Suppressor macrophage treated with lipopolysaccharide for 1 hour (primary cell): ENCODE measurements around the gene MUL1.

Source experiments
- DNase-seq, 3 donors: peaks; one replicate each; pipeline ENCODE4 v3.0.0-alpha.2; 2020 to 2022

MUL1 gene

DNA sequence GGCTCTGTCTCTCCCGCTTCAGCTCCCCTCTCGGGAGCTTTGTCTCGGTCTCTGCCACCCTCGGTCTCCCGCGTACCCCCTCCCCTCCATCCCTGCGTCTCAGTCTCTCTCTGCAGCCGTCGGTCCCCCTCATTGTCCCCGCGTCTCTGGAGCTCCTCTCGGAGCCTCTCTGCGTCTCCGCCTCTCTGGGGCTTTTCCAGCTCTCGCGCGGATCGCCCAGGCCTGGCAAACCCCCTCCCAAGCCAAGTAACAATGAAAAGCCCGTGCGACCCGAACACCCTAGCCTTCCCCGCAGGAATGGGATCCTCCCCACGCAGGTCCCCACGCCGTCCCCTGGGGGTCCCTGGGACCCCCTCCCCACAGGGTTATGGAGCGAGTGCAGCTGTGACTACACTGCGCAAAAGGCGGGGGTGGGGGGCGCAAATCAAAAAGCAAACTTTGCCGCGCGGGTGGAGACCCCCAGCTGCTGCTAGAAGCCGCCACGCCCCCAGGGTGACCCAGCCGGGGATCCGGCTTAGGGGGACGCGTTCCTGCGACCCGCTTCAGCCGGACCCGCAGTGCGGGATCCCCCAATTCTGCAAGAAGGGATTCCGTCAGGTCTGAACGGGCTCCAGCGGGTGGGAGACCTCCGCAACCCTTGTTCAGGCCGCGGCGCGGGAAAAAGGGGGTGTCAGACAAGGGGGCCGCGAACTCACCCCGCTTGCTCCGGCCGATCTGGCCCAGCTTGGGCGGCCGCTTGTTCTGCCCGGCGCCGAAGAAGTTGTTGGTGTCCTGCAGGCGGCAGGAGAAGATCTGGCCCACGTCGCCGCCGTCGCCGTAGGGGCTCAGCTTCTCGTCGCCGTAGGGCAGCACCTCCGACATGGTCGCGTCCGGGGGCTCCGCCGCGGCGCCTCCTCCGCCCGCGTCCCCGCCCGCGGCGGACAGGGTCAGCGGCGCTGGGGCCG, 23.2 kb downstream of the MUL1 start:
- no peak for DNase-seq

DNA sequence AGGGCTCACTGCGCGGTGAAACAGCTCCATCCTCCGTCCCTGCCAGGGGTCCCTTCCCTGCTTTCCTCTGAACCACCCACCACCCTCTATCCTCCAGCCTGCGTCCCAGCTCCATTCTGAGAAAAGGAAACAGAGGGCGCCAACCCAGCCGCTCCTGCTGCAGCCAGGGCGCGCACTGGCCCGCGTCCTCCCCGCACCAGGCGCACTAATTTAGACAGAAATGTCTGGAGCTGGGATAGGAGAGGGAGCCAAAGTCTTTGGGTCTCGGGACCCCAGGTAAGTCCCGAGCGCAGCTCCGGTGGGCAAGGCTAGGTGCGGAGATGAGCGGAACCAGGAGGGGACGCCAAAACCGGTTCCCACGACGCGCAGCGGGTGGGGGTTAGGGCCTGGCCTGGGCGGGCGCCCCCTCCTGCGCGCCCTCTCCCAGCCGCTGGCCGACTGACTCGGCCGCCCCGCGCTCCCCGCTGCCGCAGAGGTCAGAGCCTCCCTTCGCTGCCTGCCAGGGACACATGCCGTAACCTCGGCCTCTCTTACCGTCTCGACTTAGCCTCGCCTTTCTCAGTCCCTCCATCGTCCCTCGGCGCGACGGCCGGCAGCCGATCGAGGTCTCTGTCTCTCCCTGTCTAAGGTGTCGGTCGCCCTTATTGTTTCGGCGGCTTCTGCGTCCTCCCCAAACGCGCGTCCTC, 24.0 kb downstream of the MUL1 start:
- DNase-seq: no peak

DNA sequence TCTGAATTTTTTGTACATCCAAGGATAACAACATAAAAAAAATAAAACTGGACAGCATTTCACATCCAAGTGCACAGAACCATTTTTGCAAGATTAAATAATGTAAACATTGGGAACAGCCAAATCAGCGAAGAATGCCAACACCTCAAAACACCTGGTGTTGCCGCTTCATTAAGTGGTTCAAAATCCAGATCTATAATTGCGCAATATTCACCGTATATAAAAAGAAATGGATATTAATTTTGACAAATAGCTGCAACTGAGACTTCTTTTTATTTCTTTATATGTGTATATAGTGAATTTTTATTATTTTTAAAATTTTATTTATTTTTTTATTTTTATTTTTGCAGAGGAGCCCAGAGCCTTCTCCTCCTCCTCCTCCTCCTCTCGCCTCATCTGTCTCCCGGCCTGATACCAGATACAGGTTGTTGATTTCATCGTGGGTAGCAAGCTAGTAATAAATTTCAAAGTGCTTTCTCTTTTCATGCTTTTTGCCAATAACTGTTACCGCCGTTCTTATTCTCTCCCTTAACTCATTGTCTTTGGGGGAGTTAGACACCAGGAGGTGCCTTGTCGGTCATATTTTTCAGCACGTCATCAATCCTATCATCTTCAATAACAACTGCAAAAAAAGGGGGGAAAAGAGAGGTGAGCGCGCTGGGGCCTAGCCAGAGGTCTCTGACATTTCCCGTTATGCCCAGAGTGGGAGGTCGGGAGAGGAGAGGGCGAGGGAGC, 24.7 kb downstream of the MUL1 start:
- DNase-seq: no peak

DNA sequence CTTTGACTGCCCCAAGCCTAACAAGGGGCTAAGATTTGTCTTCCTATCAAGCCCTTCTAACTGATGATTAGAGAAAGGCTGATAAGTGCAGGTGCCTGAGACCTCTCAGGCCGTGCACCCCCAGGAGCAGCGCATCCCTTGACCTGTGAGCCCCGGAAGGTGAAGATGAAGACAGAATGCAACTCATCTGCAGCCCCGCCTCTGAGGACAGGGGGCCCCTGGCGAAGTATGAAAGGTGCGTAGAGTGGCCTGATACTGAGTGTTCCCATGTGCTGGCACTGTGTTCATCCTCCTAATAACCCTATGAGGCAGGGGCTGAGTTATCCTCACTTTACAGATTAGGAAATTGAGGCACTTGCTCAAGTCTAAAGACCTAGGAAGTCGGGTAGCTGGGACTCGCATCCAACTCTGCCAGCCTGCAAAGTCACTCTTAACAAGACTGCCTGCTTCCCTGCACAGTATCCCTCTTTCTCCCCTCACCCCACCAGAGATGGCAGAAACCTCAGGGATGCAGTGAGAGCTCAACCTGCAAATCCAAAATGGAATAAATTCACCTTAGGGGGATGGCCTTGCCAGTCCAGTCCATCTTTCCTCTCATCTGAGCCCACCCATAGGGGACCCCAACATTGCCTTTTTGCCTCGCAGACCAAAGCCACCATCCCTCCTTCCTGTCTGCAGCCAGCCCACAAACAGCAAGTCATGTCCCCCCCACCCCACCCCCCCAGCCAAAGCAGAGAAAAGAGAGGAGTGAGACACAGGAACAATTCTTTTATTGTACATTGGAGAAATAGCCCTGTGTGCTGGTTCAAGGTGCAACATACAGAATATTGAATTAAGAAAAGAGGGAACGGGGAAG, 26.1 kb downstream of the MUL1 start:
- DNase-seq: no peak

DNA sequence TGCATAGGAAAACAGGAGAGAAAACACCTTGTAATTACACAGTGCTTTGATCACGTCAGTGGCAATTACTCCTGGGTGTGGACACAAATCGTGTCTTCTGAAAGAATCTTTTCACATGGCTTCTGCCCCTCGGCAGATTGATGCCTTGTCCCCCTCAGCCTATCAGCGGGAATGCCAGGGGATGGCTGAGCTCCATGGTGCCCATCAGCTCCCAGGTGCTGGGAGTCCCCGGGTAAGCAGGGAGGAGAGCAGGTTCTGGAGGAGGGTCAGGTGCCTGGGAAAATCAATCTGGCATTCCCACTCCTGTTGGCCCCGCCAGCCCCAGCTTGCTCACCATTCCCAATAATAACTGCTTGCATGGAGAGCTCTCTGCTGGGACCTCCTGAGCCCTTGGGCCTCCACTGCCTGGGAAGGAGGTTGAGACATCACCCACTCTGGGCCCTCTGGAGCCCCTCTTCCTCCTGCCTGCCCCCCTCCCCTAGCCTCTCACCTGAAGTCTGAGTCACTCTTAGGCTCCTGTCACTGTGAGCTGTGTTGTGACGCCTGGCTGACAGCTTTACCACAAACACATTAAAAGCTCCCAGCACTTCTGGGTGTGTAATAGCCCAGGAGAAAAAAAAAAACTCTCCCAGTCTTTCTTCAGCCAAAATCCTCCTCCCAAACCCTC, 26.9 kb downstream of the MUL1 start:
- DNase-seq: no peak

DNA sequence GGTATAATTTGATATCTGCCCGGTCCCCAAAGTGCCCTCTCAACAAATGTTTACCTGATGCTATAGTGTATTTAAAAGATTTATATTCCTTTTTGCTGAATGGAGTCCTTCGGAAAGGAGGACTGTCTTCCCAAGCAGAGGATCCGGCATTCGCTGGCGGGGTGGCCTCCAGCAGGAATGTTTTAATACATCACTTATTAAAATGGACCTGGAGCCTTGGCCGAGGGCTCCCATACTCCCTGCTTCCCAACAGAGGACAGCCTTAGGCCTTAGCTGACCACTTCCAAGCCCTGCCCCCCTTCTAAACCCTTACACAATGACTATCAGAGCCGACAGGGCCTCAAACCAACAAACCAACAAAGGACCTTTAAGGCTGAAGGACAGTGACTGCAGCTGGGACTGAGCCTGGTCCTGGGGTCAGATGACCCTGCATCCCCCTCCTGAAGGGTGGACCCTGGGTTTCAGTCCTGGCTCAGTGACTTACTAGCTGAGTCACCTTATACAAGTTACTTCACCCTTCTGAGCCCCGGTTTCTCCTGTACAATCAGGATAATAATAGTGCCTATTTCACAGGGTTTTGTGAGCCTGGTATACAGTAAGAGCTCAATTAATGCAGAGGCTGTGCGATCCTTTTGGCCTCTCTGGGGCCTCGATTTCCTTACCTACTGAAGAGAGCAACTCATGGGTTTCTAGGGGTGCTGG, 27.6 kb downstream of the MUL1 start:
- DNase-seq: no peak

DNA sequence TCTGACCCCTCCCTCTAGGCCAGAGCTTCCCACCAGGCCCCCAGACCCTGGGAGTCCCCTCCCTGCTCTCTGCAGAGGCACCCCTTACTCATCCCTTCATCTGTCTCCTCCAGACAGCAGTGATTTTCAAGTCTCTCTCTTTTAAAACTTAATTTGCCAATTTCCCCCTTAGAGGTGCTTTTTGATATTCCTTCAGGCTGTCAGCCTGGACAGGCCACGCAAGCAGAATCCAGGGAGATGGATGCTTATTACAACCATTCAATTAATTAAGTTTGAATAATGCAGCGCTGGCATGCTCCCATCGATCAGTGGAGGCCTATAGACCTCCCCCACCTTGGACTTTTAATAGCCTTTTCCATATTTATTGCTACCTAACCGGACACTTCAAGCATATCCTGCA, 28.1 kb downstream of the MUL1 start:
- no peak for DNase-seq

DNA sequence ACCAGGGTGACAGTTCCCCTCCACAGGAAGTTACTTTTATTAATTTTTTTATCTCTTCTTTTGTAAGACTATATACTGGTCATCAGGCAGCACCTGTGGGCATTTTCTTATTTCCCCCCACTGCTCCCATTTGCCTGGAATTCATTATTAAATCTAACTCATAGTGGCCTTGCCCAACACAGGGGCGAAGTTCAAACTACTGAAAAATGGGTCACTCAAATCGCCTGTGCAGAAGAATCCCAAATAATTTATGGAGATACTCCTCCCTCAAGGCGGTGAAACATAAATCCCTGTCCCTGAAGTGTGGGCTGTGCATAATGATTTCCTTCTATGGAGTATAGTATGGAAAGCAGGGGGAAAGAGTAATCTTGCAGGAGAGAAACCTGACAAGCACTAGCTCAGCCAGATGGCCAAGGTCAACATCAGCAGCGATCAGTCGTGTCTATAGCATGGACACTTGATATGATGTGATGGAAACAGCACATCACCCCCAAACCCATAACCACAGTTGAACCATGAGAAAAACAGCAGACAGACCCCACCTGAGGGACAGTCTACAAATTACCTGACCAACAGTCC, 29.8 kb downstream of the MUL1 start:
- no peak for DNase-seq

DNA sequence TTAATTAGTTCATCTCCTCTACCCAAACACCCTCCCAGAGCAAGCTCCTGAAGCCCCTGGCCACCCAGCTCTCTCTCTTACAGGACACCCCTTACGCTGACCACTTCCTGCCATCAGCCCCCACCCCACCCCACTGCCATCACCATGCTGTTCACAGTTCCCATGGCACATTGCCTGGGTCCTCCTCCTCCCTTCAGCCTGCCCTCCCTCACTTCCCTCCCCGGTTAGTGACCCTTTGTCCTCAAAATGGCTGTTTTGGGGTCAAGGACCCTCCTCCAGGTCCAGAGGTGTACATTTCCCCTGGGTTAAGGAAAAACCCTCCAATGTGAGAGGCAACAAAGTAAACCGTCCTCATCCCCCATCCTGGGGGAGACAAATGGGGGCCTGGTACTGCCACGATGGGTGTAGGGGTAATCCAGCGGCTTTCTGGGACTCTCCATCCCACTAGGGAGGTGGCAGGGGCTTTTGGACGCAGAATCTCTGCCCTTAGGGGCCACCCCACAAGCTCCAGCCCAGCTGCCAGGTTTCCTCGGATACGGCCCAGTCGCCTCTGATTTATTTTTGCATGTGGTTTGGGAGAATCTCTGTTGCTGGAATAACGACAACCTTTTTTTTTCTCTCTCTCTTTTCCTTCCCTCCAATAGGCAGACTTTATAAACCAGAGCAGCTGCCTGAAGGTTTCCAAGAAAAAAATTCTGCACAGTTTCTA, 30.4 kb downstream of the MUL1 start:
- no peak for DNase-seq

DNA sequence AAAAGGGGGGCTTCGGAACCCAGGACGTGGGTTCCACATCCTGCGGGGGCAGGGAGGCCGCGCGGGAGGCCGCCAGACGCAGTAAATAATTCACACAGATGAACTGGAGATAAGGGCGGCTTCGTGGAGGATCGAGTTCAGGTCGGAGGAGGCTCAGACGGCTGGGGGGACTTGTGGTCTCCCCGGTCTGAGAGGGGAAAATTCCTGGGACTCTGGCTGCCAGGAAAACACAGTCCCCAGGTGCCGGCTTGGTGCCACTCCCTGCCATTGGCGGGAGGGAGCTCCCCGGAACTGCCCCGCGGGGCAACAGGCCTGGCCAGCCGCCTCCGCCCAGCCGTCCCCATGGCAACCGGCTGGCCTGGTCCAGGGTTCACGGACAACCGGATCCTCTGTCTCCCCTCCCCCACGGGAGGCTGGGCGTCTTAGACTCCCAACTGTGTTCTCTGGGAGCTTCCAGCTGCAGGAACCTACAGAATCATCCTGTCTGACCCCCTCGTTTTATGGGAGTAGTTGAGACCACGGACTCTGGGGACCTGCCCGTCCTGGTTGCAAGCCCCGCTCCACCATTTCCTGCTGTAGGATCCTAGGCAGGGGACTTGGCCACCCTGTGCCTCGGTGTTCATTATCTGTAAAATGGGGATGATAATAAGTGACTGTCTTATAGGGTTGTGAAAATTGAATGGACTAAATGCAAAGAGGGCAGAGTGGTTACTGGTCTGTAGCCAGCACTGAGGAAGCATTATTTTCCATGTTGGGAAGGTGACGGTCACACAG, 31.5 kb downstream of the MUL1 start:
- DNase-seq: no peak

DNA sequence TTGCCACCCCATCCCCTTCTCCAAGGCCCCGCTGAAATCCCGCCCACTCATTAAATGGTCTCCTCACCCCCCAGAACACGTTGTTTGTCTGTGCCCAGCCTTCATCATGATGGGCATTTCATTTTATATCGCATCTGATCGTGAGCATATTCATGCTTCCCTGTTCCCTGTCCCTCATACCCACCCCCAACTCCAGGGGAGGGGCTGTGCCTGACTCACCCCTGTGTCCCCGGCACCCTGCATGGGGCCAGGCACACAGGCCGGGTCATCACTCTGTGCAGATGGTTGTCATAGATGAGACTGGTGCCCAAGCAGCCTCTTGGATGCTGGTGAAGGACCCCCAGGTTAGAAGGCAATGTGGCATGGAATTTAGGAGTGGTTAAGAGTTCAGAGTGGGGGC, 33.0 kb downstream of the MUL1 start:
- DNase-seq: no peak

DNA sequence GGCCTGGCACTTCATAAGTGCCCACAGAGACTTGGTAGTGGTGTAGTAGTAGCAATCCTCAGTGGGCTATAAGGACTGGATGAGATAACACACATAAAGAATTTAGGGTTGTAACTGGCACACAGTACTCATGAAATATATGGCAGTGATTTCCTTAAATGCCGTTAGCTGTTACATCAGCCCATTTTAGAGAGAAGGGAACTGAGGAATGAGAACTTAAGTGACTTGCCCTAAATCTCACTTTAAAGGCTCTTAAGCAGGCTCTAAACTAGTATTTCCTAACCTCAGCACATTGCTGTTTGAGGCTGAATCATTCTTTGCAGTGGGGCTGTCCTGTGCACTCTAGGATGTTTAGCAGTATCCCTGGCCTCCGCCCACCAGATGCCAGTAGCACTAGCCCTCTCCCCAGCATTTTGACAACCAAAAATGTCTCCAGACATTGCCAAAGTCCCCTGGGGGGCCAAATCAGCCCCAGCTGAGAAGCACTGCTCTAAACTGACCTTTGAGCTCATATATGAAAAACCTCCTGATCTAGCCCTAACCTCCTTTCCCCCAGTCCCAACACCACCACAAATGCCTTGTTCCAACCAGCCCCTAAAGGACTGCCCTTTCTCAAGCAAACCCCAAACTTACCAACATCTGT, 33.5 kb downstream of the MUL1 start:
- DNase-seq: no peak

DNA sequence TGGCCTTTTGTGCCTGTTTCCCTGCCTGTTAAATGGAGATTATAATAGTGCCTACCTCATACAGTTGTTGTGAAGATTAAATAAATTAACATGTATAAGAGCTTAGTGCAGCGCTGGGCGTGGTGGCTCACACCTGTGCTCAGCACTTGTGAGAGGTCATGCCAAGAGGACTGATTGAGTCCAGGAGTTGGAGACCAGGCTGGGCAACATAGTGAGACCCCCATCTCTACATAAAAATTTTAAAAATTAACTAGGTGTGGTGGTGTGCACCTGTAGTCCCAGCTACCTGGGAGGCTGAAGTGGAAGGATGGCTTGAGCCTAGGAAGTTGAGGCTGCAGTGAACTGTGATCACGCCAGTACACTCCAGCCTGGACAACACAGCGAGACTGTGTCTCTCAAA, 34.1 kb downstream of the MUL1 start:
- no peak for DNase-seq

DNA sequence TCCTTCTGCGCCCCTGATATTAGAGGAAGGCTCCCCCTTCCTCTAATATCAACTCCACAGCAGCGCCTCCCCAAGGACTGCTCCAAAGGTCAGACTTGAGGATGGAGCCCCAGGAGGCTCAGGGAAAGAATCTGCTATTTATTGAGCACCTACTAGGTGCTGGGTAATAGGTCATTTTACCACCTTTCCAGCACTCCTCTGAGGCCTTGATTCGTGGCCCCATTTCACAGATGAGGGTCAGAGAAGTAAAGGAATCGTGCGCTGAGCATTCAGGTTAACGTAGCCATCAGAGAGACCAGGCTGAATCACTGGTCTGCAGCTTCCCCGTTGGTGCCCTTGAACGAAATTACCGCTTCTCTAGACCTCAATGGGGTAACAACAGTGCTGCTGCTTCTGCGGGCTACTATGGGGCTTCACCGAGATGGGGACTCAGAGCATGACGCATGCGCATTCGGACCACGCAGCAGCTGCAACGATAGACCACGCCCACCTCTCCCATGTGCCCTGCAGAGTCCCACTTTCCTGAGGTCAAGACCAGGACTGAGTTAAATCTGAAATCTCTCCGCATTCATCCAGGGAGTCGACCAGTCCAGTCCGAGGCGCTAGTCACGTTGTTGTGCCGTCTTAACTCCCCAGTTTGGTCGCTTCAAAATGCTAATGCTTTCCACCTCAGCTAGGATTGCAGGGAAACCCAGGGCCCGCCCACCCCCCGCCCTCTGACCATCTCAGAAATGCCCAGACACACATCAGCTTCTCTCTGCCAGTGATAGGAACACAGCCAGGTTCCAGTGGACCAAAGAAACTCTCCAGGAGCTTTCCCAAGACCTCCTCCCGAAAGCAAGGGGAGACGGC, 34.9 kb downstream of the MUL1 start:
- DNase-seq: peak; percentile 59 to 72 (median 59)

DNA sequence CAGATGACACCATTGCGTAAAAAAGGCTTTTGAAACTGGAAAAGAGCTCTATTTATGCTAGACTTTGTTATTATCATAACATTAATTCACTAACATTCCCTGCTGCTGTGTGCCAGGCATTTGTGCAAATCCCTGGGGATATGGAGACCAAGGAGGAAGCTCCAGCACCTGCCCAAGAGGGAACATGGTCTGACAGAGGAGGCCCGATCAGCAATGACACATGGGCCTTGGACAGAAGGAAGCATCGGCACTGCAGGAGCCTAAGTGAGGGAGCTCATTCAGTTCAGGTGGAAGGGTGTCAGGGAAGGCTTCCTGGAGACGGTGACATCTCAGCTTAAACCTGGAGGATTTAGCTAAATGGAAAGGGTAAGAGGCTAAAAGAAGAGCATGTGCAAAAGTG, 35.8 kb downstream of the MUL1 start:
- no peak for DNase-seq

DNA sequence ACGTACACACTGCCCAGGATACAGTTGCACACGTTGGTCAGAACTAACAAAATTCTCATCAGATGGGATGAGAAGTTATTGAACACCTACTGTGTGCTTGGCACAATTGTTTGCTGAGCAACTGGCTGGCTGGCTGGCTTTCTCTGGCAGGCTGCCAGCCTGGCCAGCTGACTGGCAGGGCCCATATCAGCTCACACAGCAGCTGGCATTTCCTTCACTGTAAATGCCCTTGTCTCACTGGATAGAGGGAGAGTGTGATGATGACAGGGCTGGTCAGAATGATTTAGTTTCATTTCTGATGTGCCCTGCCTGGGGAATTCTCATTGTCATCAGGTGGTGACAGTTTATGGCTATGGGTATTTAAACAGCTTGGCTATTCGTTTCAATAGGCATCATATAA, 37.8 kb downstream of the MUL1 start:
- DNase-seq: peak in 2 of 3 donors; percentile 34 to 36

DNA sequence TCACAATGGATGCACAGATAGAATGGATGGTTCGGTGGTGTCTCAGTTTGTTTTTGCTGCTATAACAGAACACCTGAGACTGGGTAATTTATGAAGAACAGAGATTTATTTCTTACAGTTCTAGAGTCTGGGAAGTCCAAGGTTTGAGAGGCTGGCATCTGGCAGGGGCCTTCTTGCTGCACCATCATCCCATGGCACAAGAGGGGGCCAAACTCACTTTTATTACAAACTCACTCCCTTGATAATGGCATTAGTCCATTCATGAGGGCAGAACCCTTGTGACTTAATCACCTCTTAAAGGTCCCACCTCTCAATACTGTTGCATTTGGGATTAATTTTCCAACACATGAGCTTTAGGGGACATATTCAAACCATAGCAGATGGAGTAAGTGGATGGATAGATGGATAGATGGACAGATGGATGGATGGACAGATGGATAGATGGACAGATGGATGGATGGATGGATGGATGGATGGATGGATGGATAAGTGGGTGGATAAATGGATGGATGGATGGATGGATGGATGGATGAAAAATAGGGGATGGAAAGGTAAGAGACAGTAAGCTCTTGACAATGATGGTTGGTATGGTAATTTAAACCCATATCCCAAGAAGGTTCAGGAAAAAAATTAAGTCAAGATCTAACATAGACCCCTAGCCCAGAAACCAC, 38.4 kb downstream of the MUL1 start:
- no peak for DNase-seq
